Stomach (tissue), 4 donors: Measurements from ENCODE around the gene RPS6KA2.

ENCODE experiments used
- CTCF ChIP-seq, 7 experiments: fragments of 450-650 bp in 4 of 7; fragments of 200-600 bp in 3 of 7; sonication (generic) in 3 of 7; IDR thresholded peaks; one replicate each; pipeline ENCODE4 v1.5.1; 2016 to 2019; ENCODE audit warnings: antibody characterized with exemption in 7 of 7, control low read depth in 2 of 7, mild to moderate bottlenecking in 1 of 7
- EP300 ChIP-seq: sonication (generic); formaldehyde crosslinking; IDR thresholded peaks from one replicate; pipeline ENCODE4 v1.6.1; 2017; ENCODE audit warnings: antibody characterized with exemption

- TF ChIP-seq CTCF (IDR thresholded peaks at IDR 0.05) (no peak), EP300 (no peak)
Observed at GRCh38 chr6:166434336-166434735, 192.7 kb downstream of the RPS6KA2 start.
